ENCODE measurements around the gene ITGA1. TPM values are rescaled to one million over a fixed set of nuclear protein-coding genes. Genes with fewer than 3 reads are reported as not detected.
A peak's percentile ranks its signal among the peaks of the same experiment; 100 is the strongest.

Gene ITGA1
- total RNA-seq, 4 donors from 2014 or later = 41.8 to 94.0 (median 69.6) TPM

DNA sequence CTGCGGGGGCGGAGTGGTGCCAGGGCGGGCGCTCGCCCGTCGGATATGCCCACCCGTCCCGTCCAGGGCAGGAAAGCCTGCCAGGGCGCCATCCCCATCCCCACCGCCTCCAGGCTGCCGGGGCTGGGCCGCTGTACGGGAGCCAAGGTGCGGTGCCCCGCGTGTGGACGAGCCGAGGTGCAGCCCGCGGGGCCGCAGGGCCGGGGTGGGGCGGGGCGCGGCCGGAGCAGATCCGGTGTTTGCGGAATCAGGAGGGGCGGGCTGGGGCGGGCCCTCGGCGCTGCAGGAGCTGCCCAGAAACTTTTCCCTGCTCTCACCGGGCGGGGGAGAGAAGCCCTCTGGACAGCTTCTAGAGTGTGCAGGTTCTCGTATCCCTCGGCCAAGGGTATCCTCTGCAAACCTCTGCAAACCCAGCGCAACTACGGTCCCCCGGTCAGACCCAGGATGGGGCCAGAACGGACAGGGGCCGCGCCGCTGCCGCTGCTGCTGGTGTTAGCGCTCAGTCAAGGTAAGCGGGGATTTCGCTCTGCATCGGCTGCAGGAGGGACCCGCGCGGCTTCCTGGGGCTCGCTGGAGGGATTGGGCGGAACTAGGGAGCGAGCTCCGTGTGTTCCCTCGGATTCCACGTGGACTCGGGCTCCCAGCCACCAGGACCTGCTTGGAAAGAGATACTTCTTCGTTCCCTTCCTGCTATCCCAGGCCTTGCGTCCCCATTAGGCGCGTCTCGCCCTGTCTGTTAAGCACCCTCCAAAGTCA, 201.5 kb downstream of the ITGA1 start, which contains the start of gene ITGA2:
Gene ITGA2 (plus strand): TSS at position 328 of the 756 bp plus-strand sequence. CDS start 117 bp downstream, at position 445.
- intact Hi-C loops (cut with DNase I; ENCODE audit: low total_unique reads) = no loop called here
- TF ChIP-seq, protein P1, sequence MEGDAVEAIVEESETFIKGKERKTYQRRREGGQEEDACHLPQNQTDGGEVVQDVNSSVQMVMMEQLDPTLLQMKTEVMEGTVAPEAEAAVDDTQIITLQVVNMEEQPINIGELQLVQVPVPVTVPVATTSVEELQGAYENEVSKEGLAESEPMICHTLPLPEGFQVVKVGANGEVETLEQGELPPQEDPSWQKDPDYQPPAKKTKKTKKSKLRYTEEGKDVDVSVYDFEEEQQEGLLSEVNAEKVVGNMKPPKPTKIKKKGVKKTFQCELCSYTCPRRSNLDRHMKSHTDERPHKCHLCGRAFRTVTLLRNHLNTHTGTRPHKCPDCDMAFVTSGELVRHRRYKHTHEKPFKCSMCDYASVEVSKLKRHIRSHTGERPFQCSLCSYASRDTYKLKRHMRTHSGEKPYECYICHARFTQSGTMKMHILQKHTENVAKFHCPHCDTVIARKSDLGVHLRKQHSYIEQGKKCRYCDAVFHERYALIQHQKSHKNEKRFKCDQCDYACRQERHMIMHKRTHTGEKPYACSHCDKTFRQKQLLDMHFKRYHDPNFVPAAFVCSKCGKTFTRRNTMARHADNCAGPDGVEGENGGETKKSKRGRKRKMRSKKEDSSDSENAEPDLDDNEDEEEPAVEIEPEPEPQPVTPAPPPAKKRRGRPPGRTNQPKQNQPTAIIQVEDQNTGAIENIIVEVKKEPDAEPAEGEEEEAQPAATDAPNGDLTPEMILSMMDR (IDR thresholded peaks at IDR 0.05) = no peak
- no peak for TF ChIP-seq POLR2A (IDR thresholded peaks at IDR 0.05)
- Histone ChIP-seq H3K4me3 (peak within 1 kb of the TSS; percentile 48 to 53), H3K27ac (peak within 1 kb of the TSS; percentile 42 to 69), H3K9me3 (no peaks in the 10 kb centered on the region), H3K4me1 (peaks cover 0 to 5% of the 10 kb centered on the region in 2 donors), H3K27me3 (no peaks in the 10 kb centered on the region), H3K36me3 (no peaks in the 10 kb centered on the region)
- peak; percentile 36 to 44 for DNase-seq

DNA sequence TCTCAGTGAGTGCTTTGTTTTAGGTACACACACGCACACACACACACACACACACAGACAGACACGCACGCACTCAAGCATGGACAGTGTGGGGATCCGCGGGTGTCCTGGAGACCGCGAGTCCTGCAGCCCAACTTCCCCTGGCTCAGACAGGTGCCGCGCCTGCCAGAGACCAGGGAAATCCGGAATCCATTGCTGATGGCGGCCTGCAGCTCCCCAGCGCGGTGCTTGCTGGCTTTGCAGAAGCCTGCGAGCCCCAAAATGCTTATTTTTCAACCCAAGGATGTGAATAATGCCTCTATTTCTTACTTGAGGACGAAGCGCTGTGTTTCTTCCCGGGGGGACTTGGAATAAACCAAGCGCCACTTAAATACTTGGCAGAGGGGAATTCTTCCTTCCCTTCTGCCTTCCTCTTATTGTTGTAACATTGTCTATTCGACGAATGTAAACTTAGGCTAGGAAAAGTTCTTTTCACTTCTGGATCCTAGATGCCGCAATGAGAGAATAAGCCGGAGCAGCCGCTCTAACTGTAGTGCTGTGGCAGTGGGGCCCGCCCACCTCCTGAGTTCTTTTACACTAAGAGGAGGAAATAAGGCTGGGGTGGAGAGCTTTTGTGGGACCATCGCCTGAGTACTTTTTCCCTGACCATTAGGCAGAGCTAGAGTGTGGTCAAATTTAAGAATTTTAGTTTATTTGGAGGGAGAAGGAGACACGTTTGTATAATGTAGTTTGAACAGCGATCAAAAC, 202.2 kb downstream of the ITGA1 start:
- H3K27me3 ChIP-seq = no peaks in the 10 kb centered on the region
- no peaks in the 10 kb centered on the region for H3K9me3 ChIP-seq
- H3K4me3 ChIP-seq = peak overlapping the region; percentile 48 to 53
- TF ChIP-seq POLR2A (IDR thresholded peaks at IDR 0.05) = no peak
- TF ChIP-seq, protein P1 (IDR thresholded peaks at IDR 0.05) = peak; percentile 9 to 38 (median 30)
- peak; percentile 15 to 26 for DNase-seq
- intact Hi-C loops (cut with DNase I; ENCODE audit: low total_unique reads) = no loop called here
- peaks cover 0 to 5% of the 10 kb centered on the region in 2 donors for H3K4me1 ChIP-seq
- peak overlapping the region in 1 of 2 donors; percentile 42 for H3K27ac ChIP-seq
- H3K36me3 ChIP-seq = no peaks in the 10 kb centered on the region

DNA sequence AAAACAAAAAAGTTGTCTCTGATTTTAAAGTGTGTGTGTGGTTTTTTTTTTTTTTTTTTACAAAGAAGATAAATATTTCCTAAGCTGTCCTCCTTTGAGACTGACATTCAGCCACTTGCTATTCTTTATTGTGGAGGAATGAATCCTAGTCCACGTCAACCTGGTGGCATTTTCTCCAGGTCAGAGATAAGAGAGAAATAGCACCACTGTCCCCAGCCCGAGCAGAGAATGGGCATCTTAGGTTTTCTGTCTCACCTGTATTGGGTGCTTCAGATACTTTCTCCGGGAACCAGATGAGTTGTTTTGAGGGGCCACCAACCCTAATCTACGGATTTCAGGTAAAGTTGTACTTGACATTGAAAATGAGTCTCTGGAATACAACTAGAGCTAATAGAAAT, 202.8 kb downstream of the ITGA1 start:
- Histone ChIP-seq H3K9me3 (no peaks in the 10 kb centered on the region), H3K27ac (no peak overlapping the region), H3K4me3 (no peak overlapping the region), H3K4me1 (peaks cover 0 to 5% of the 10 kb centered on the region in 2 donors), H3K36me3 (no peaks in the 10 kb centered on the region), H3K27me3 (no peaks in the 10 kb centered on the region)
- intact Hi-C loops (cut with DNase I; ENCODE audit: low total_unique reads) = no loop called here
- no peak for TF ChIP-seq POLR2A (IDR thresholded peaks at IDR 0.05)
- TF ChIP-seq, protein P1 (IDR thresholded peaks at IDR 0.05) = no peak
- DNase-seq = no peak

DNA sequence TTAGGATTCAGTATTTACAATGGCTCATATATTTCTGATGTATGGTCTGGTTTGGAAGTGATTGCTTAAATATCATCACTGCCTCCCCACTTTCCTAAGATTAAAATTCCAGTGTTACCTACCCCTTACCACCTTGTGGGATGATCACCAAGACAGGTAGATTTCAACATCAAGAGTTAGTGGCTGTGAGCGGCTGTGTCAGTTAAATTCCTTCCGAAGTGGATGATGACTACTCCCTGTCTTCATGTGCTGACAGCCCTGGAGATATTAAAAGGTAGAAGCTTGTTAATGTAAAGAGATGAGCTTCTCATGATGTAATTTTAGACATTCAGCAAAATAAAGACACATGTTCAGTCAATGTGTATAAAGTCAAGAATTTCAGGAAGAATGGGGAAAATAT, 205.7 kb downstream of the ITGA1 start:
- Histone ChIP-seq H3K27me3 (no peaks in the 10 kb centered on the region), H3K4me3 (no peak overlapping the region), H3K4me1 (peaks cover 0 to 5% of the 10 kb centered on the region in 2 donors), H3K36me3 (no peaks in the 10 kb centered on the region), H3K27ac (no peak overlapping the region), H3K9me3 (no peaks in the 10 kb centered on the region)
- intact Hi-C loops (cut with DNase I; ENCODE audit: low total_unique reads) = no loop called here
- no peak for DNase-seq
- TF ChIP-seq, protein P1 (IDR thresholded peaks at IDR 0.05) = no peak
- TF ChIP-seq POLR2A (IDR thresholded peaks at IDR 0.05) = no peak

DNA sequence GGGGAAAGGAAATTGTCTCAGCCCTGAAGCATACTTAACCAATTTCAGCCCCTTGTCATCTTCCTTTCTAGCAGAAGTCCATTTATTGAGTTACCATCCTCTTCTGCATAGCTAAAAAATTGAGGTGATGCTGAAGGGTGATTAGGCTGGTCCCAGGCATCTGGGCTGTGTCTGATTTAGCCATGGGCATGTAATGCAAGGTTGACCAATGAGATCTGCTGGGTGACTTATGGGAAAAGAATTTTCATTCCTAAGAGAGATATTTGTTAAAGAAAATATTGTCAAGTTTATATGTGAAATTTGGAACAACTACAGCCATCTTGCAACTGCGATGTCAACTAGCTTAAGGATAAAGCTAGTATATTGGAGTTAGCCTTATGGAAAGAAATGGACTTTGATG, 206.6 kb downstream of the ITGA1 start:
- no peak overlapping the region for H3K4me3 ChIP-seq
- H3K27ac ChIP-seq = no peak overlapping the region
- no peaks in the 10 kb centered on the region for H3K4me1 ChIP-seq
- no peaks in the 10 kb centered on the region for H3K36me3 ChIP-seq
- intact Hi-C loops (cut with DNase I; ENCODE audit: low total_unique reads) = no loop called here
- DNase-seq = no peak
- no peaks in the 10 kb centered on the region for H3K27me3 ChIP-seq
- no peaks in the 10 kb centered on the region for H3K9me3 ChIP-seq
- no peak for TF ChIP-seq POLR2A (IDR thresholded peaks at IDR 0.05)
- TF ChIP-seq, protein P1 (IDR thresholded peaks at IDR 0.05) = no peak
